ENCODE measurements around the gene WDR74.

DNA sequence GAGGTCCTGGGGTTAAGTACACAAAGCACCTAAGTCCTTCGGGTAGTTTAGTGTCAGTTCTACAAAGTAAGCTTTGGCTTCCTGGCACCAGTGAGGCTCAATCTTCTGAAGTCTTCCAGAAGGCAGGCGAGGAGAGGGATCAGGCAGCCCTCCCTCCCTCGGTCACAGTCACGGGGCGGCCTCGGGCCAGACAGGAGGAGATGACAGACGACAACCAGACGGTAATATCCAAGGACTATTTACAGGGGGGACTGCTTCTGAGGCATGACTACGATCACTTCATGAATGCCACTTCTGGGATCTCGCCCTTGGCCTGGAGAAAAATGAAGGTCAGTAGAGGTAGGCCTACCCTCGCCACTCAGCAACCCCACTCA lies 47.2 kb downstream of the WDR74 start:
- no peak for TF ChIP-seq POLR2A (IDR thresholded peaks at IDR 0.05; ENCODE audit: low read length)
- TF ChIP-seq GATA1 (IDR thresholded peaks at IDR 0.05; ENCODE audit: low read depth, low read length), result no peak
